ENCODE data around the gene CCKAR. TPM values are rescaled to one million over a fixed set of nuclear protein-coding genes. Genes with fewer than 3 reads are reported as not detected.
A peak's percentile ranks its signal among the peaks of the same experiment; 100 is the strongest.

The CCKAR gene
- total RNA-seq, 1 donor from 2014 or later, result not detected

DNA sequence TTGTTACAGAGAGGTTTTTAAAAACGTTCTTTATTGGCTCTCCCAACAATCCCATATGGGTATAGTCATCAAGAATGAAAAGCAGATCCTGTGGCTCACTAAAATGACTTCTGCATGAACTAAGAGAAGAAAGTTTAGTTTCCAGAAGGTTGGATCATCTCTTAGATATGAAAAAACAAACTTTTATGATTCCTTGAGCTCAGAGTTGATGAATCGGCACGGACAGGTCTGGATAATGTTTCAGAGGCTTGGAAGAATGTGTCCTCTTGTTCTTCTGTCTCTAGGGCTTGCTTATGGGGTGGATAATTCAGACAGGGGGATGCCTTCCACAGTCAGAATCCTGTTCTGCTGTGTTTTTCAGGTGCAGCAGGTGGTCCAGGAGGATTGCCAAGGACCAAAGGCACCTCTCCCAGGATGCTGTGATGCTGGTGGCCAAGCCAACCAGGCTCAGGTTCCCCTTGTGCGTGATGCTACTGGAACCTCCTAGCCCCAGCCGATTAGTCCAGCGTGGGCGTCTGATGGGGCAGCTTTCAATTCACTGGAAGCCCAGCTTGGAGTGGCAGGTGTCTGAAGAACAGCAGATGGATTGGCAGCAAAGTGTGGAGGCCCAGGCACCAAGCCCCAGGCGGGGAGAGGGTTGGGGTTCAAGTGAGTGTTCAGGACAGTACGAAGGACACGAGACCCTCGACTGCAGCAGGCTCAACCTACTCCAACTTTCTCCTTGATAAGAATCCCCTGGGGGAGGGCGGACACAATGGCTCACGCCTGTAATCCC, 30.3 kb downstream of the CCKAR start:
- peaks cover 4% of the 10 kb centered on the region for H3K9me3 Mint-ChIP-seq (ENCODE audit: unreplicated experiment)
- Histone ChIP-seq H4K20me1 (ENCODE audit: insufficient read depth, low read length) (no peaks in the 10 kb centered on the region), H3K4me3 (ENCODE audit: insufficient read depth, low read depth, low read length) (no peak overlapping the region), H3K79me2 (ENCODE audit: insufficient read depth, low read length) (no peaks in the 10 kb centered on the region), H3K36me3 (ENCODE audit: insufficient read depth, low read length) (no peaks in the 10 kb centered on the region), H3K27me3 (ENCODE audit: insufficient read depth, low read length) (no peaks in the 10 kb centered on the region), H3K4me2 (ENCODE audit: low read length) (peak overlapping the region; percentile 60), H3K27ac (ENCODE audit: low read depth, low read length) (peak overlapping the region; percentile 9), H2AFZ (ENCODE audit: low read depth, low read length) (no peak overlapping the region), H3K9me3 (ENCODE audit: insufficient read depth, low read depth, low read length) (peaks cover 4% of the 10 kb centered on the region), H3K9ac (ENCODE audit: low read length) (peak overlapping the region; percentile 15), H3K4me1 (ENCODE audit: insufficient read depth, low read length) (peaks cover 16% of the 10 kb centered on the region)
- no peaks in the 10 kb centered on the region for H3K36me3 Mint-ChIP-seq (ENCODE audit: low read depth, unreplicated experiment)
- peaks cover under 1% of the 10 kb centered on the region for H3K27me3 Mint-ChIP-seq (ENCODE audit: low read depth, unreplicated experiment)
- peak; percentile 68 for DNase-seq (ENCODE audit: low read depth)
- no peak overlapping the region for H3K27ac Mint-ChIP-seq (ENCODE audit: unreplicated experiment)
- FAIRE-seq, result peak; percentile 34
- TF ChIP-seq, protein P1, sequence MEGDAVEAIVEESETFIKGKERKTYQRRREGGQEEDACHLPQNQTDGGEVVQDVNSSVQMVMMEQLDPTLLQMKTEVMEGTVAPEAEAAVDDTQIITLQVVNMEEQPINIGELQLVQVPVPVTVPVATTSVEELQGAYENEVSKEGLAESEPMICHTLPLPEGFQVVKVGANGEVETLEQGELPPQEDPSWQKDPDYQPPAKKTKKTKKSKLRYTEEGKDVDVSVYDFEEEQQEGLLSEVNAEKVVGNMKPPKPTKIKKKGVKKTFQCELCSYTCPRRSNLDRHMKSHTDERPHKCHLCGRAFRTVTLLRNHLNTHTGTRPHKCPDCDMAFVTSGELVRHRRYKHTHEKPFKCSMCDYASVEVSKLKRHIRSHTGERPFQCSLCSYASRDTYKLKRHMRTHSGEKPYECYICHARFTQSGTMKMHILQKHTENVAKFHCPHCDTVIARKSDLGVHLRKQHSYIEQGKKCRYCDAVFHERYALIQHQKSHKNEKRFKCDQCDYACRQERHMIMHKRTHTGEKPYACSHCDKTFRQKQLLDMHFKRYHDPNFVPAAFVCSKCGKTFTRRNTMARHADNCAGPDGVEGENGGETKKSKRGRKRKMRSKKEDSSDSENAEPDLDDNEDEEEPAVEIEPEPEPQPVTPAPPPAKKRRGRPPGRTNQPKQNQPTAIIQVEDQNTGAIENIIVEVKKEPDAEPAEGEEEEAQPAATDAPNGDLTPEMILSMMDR (IDR thresholded peaks at IDR 0.05; ENCODE audit: insufficient read depth, low read depth, low read length), result no peak
- TF ChIP-seq EZH2 (IDR thresholded peaks at IDR 0.05; ENCODE audit: insufficient read depth, low read length), result no peak
- no peak overlapping the region for H3K4me3 Mint-ChIP-seq (ENCODE audit: unreplicated experiment)
- peaks cover 6% of the 10 kb centered on the region for H3K4me1 Mint-ChIP-seq (ENCODE audit: low read depth, unreplicated experiment)

DNA sequence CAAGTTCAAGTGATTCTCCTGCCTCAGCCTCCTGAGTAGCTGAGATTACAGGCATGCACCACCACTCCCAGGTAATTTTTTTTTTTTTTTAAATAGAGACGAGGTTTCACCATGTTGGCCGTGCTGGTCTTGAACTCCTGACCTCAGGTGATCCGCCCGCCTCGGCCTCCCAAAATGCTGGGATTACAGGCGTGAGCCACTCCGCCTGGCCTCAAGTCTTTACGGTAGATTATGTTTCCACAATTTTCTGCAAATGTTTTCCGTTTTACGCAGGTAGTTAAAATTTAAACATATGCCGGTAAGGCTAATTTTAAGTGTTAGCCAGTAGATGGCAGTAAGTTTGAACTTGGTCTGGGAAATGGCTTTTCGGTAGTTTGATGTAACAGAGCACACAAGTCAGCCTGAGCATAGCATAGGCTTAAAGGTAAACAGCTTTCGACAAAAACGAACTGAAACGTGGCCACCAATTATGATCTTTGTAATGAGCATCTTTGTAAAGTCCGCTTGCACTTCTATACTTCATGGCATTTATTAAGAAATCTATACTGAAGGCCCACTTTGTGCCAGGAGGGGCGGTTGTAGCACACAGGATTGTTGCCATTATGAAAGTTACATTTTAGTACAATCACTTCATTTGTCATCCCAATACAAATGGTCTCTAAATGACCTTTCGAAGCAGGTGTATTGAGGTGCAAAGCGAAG, 31.1 kb downstream of the CCKAR start:
- Histone ChIP-seq H3K4me1 (ENCODE audit: insufficient read depth, low read length) (peaks cover 16% of the 10 kb centered on the region), H3K4me2 (ENCODE audit: low read length) (peak overlapping the region; percentile 60), H3K27ac (ENCODE audit: low read depth, low read length) (peak overlapping the region; percentile 9), H3K36me3 (ENCODE audit: insufficient read depth, low read length) (no peaks in the 10 kb centered on the region), H3K9me3 (ENCODE audit: insufficient read depth, low read depth, low read length) (peaks cover 4% of the 10 kb centered on the region), H4K20me1 (ENCODE audit: insufficient read depth, low read length) (no peaks in the 10 kb centered on the region), H3K79me2 (ENCODE audit: insufficient read depth, low read length) (no peaks in the 10 kb centered on the region), H3K9ac (ENCODE audit: low read length) (peak overlapping the region; percentile 15), H3K4me3 (ENCODE audit: insufficient read depth, low read depth, low read length) (no peak overlapping the region), H2AFZ (ENCODE audit: low read depth, low read length) (no peak overlapping the region), H3K27me3 (ENCODE audit: insufficient read depth, low read length) (no peaks in the 10 kb centered on the region)
- TF ChIP-seq, protein P1 (IDR thresholded peaks at IDR 0.05; ENCODE audit: insufficient read depth, low read depth, low read length), result peak; percentile 67
- TF ChIP-seq EZH2 (IDR thresholded peaks at IDR 0.05; ENCODE audit: insufficient read depth, low read length), result no peak
- no peaks in the 10 kb centered on the region for H3K27me3 Mint-ChIP-seq (ENCODE audit: low read depth, unreplicated experiment)
- H3K36me3 Mint-ChIP-seq (ENCODE audit: low read depth, unreplicated experiment), result no peaks in the 10 kb centered on the region
- H3K9me3 Mint-ChIP-seq (ENCODE audit: unreplicated experiment), result peaks cover 6% of the 10 kb centered on the region
- peak; percentile 71 for DNase-seq (ENCODE audit: low read depth)
- H3K4me1 Mint-ChIP-seq (ENCODE audit: low read depth, unreplicated experiment), result peaks cover 6% of the 10 kb centered on the region
- H3K27ac Mint-ChIP-seq (ENCODE audit: unreplicated experiment), result no peak overlapping the region
- peak; percentile 60 for FAIRE-seq
- no peak overlapping the region for H3K4me3 Mint-ChIP-seq (ENCODE audit: unreplicated experiment)

All from astrocyte (in vitro differentiated cells and primary cell).